DOHH2 (cell line): ENCODE data around the gene ADIG.

Experiments used
- H3F3A ChIP-seq: fragments of 200-600 bp; sonication (generic), shearing (Covaris generic); 2 replicates; pipeline ENCODE4 v1.6.0; 2016; ENCODE audit warnings: antibody characterized with exemption, mild to moderate bottlenecking; ENCODE audit not compliant: control insufficient read depth, insufficient read depth
- H3K27ac ChIP-seq: fragments of 200-600 bp; sonication (generic); 2 replicates; pipeline ENCODE4 v1.5.1; 2014; ENCODE audit warnings: low read depth, mild to moderate bottlenecking, low read length, moderate library complexity
- H3K27me3 ChIP-seq: fragments of 200-600 bp; sonication (generic); 2 replicates; pipeline ENCODE4 v1.6.1; 2014; ENCODE audit warnings: mild to moderate bottlenecking, low read length, mixed read lengths; ENCODE audit not compliant: control insufficient read depth
- H3K36me3 ChIP-seq: fragments of 200-600 bp; sonication (generic); 2 replicates; pipeline ENCODE4 v1.6.1; 2014; ENCODE audit warnings: mild to moderate bottlenecking, low read length, moderate library complexity, mixed read lengths; ENCODE audit not compliant: control insufficient read depth
- H3K4me1 ChIP-seq: fragments of 200-600 bp; sonication (generic); 2 replicates; pipeline ENCODE4 v1.6.1; 2014; ENCODE audit warnings: mild to moderate bottlenecking, low read length, mixed read lengths; ENCODE audit not compliant: control insufficient read depth
- H3K4me2 ChIP-seq: fragments of 200-600 bp; sonication (generic); 2 replicates; pipeline ENCODE4 v1.6.0; 2014; ENCODE audit warnings: mild to moderate bottlenecking, low read length, moderate library complexity
- H3K4me3 ChIP-seq: fragments of 200-600 bp; sonication (generic); 2 replicates; pipeline ENCODE4 v1.5.1; 2014; ENCODE audit warnings: mild to moderate bottlenecking, low read length, mixed read lengths
- H3K79me2 ChIP-seq: fragments of 200-600 bp; sonication (generic); 2 replicates; pipeline ENCODE4 v1.6.1; 2014; ENCODE audit warnings: mild to moderate bottlenecking, low read length, mixed read lengths; ENCODE audit not compliant: control insufficient read depth
- H3K9me2 ChIP-seq: fragments of 200-600 bp; sonication (generic); replicated peaks from 2 replicates; pipeline ENCODE4 v1.6.1; 2014; ENCODE audit warnings: mild to moderate bottlenecking, low read length, mixed read lengths; ENCODE audit not compliant: control insufficient read depth
- H3K9me3 ChIP-seq: fragments of 200-600 bp; sonication (generic); 2 replicates; pipeline ENCODE4 v1.6.1; 2014; ENCODE audit warnings: antibody characterized with exemption, low read length, mixed read lengths; ENCODE audit not compliant: control insufficient read depth, insufficient read depth
- H4K20me1 ChIP-seq: fragments of 200-600 bp; sonication (generic); 2 replicates; pipeline ENCODE4 v1.6.0; 2014; ENCODE audit warnings: low read depth, mild to moderate bottlenecking, antibody characterized with exemption, low read length, moderate library complexity; ENCODE audit not compliant: control insufficient read depth, insufficient read depth
- EZH2phosphoT487 ChIP-seq: fragments of 200-600 bp; sonication (generic); IDR thresholded peaks from 2 replicates; pipeline ENCODE4 v1.6.1; 2017; ENCODE audit warnings: borderline replicate concordance, mild to moderate bottlenecking, antibody characterized with exemption, low read length, moderate library complexity, mixed read lengths
- TF ChIP-seq, protein P1 (sequence below): fragments of 200-600 bp; sonication (generic); IDR thresholded peaks from one replicate; pipeline ENCODE4 v1.5.1; 2014; ENCODE audit warnings: antibody characterized with exemption, mild to moderate bottlenecking, low read depth, low read length; ENCODE audit not compliant: poor library complexity, severe bottlenecking

Gene ADIG

DNA sequence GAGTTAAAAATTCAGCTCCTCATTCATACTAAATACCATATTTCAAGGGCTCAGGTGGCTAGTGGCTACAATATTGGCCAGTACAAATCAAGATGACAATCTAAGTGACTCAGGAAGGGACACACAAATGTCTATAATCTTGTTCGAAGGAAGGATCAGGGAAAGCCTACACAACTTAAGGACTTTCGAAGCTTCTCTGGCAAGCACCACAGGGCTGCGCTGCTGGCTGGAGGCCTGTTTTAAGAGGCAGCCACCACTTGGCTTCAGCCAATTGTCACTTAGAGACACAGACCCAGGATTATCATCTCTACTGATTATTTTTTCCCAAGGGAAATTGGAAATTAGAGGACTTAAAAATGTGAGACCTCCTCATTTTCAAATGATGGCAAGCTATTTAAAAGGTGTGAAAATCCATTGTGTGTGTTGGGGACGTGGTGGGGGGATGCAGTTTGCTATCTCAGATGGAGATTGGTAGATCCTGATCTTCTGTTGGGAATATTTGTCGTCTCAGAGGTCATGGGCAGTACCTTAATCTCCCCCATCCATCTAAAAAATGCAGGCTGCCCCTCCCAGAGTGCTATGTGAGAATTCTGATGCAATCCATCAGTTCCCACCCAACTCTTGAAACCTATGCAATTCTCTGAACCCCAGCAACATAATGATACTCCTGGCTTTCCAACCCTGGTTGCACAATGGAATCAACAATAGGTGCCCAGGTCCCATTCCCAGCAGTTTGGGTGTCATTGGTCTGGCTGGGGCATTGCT lies 31.9 kb downstream of the ADIG start:
- no peak overlapping the region for H3K4me3 ChIP-seq
- TF ChIP-seq EZH2phosphoT487, result no peak
- TF ChIP-seq, protein P1, sequence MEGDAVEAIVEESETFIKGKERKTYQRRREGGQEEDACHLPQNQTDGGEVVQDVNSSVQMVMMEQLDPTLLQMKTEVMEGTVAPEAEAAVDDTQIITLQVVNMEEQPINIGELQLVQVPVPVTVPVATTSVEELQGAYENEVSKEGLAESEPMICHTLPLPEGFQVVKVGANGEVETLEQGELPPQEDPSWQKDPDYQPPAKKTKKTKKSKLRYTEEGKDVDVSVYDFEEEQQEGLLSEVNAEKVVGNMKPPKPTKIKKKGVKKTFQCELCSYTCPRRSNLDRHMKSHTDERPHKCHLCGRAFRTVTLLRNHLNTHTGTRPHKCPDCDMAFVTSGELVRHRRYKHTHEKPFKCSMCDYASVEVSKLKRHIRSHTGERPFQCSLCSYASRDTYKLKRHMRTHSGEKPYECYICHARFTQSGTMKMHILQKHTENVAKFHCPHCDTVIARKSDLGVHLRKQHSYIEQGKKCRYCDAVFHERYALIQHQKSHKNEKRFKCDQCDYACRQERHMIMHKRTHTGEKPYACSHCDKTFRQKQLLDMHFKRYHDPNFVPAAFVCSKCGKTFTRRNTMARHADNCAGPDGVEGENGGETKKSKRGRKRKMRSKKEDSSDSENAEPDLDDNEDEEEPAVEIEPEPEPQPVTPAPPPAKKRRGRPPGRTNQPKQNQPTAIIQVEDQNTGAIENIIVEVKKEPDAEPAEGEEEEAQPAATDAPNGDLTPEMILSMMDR, result no peak
- 0 out of 2 replicates have a peak, but pooled peaks cover 4% of the 10 kb centered on the region for H3K27me3 ChIP-seq
- H3K9me2 ChIP-seq, result no peaks in the 10 kb centered on the region
- no peaks in the 10 kb centered on the region for H4K20me1 ChIP-seq
- no peaks in the 10 kb centered on the region for H3K36me3 ChIP-seq
- no peak overlapping the region for H3K27ac ChIP-seq
- no peak overlapping the region for H3K4me2 ChIP-seq
- no peaks in the 10 kb centered on the region for H3K79me2 ChIP-seq
- H3K4me1 ChIP-seq, result peaks cover 7% of the 10 kb centered on the region
- no peaks in the 10 kb centered on the region for H3K9me3 ChIP-seq
- no peaks in the 10 kb centered on the region for H3F3A ChIP-seq

DNA sequence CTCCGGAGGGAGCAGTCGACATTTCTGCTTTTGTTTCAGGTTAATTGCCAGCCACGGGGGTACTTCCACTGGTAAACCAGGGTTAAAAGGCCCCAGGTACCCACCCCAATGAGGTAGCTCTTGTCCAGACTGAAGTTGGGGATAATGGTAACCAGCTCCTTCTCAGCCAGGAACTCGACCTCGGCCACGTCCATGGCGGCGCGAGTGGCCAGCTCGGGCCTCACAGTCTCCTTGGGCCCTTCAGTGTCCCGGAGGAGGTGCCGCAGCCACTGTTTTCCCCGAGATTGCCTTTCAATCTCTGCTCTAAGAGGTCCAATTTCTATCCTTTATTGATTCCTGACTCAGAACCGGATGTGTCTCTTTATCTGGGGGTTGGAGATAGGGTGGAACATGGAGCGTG lies 34.3 kb downstream of the ADIG start:
- Histone ChIP-seq H3K9me2 (no peaks in the 10 kb centered on the region), H3K27me3 (peaks cover 13% of the 10 kb centered on the region; the same call in 1 of the 2 replicates), H3F3A (no peaks in the 10 kb centered on the region), H3K27ac (no peak overlapping the region), H3K9me3 (no peaks in the 10 kb centered on the region), H3K36me3 (no peaks in the 10 kb centered on the region), H3K4me3 (no peak overlapping the region), H3K4me1 (no peaks in the 10 kb centered on the region), H3K79me2 (no peaks in the 10 kb centered on the region), H3K4me2 (no peak overlapping the region), H4K20me1 (no peaks in the 10 kb centered on the region)
- TF ChIP-seq, protein P1, result no peak
- TF ChIP-seq EZH2phosphoT487, result no peak

DNA sequence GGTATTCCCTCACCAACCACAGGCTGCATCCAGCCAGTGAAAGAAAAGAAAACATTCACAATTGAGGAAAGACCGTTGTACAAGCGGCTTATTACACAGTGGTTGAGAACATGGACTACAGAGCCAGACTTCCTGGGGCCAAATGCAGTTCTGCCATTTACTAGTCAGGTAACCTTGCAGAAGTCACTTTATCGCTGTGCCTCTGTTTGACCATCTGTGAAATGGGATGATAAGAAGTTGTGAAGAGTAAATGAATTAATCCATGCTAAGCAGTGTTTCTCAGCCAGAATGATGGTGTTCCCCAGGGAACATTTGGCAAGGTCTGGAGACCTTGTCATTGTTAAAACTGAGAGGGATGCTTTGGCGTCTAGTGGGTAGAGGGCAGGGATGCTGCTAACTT lies 35.5 kb downstream of the ADIG start:
- H3F3A ChIP-seq, result no peaks in the 10 kb centered on the region

More for the DNA sequence above, 35.5 kb downstream of the ADIG start:
- TF ChIP-seq, protein P1, result no peak
- TF ChIP-seq EZH2phosphoT487, result no peak
- Histone ChIP-seq H4K20me1 (no peaks in the 10 kb centered on the region), H3K36me3 (no peaks in the 10 kb centered on the region), H3K4me3 (no peak overlapping the region), H3K27me3 (peaks cover 19% of the 10 kb centered on the region; the same call in 1 of the 2 replicates), H3K9me2 (no peaks in the 10 kb centered on the region), H3K27ac (no peak overlapping the region), H3K4me1 (no peaks in the 10 kb centered on the region), H3K4me2 (no peak overlapping the region), H3K79me2 (no peaks in the 10 kb centered on the region), H3K9me3 (no peaks in the 10 kb centered on the region)
